GM12865 (cell line): ENCODE data around the gene NDUFS5.

Experiments
- DNase-seq: peaks from one replicate; pipeline ENCODE4 v3.0.0; 2010; ENCODE audit warnings: low read depth
- H3K4me3 ChIP-seq: 2 replicates; pipeline ENCODE4 v1.5.1; 2011; ENCODE audit warnings: mild to moderate bottlenecking, low read depth, low read length, control low read depth
- CTCF ChIP-seq: IDR thresholded peaks from 2 replicates; pipeline ENCODE4 v1.5.1; 2011; ENCODE audit warnings: low read length, control low read depth, low read depth, inconsistent platforms; ENCODE audit not compliant: insufficient read depth; ENCODE audit errors: missing control alignments

NDUFS5 gene

GRCh38 chr1:39021426-39021825 lies 4.7 kb upstream of the NDUFS5 start:
- no peak for DNase-seq
- no peak overlapping the region for H3K4me3 ChIP-seq
- TF ChIP-seq CTCF, result no peak

GRCh38 chr1:39023140-39023539 lies 3.0 kb upstream of the NDUFS5 start:
- TF ChIP-seq CTCF, result no peak
- DNase-seq, result no peak
- H3K4me3 ChIP-seq, result no peak overlapping the region

- no peak for TF ChIP-seq CTCF
- H3K4me3 ChIP-seq, result peak overlapping the region; percentile 84
- DNase-seq, result no peak
Observed at GRCh38 chr1:39026866-39027507, 837 bp downstream of the NDUFS5 start.

GRCh38 chr1:39034114-39034654 lies 8.0 kb downstream of the NDUFS5 start:
- no peak overlapping the region for H3K4me3 ChIP-seq
- no peak for TF ChIP-seq CTCF
- DNase-seq, result no peak

- DNase-seq, result no peak
- no peak for TF ChIP-seq CTCF
- no peak overlapping the region for H3K4me3 ChIP-seq
Observed at GRCh38 chr1:39036678-39037077, 10.5 kb downstream of the NDUFS5 start.

GRCh38 chr1:39043513-39043912 lies 17.4 kb downstream of the NDUFS5 start:
- no peak for DNase-seq
- TF ChIP-seq CTCF, result no peak

GRCh38 chr1:39044762-39045161 lies 18.6 kb downstream of the NDUFS5 start:
- H3K4me3 ChIP-seq, result no peak overlapping the region
- no peak for DNase-seq
- no peak for TF ChIP-seq CTCF

More at GRCh38 chr1:39043513-39043912, 17.4 kb downstream of the NDUFS5 start:
- H3K4me3 ChIP-seq, result no peak overlapping the region
